ENCODE data around the gene KCNMA1.

- no peak for TF ChIP-seq CTCF (IDR thresholded peaks at IDR 0.05)
- no peak for TF ChIP-seq POLR2A (IDR thresholded peaks at IDR 0.05)
- TF ChIP-seq POLR2AphosphoS5 (IDR thresholded peaks at IDR 0.05): no peak
- no peak for TF ChIP-seq EP300 (IDR thresholded peaks at IDR 0.05)
Measured at GRCh38 chr10:77299320-77299719, 338.3 kb downstream of the KCNMA1 start.
